Spleen (tissue), 3 donors: ENCODE measurements around the gene UROC1.

Experiments used
- POLR2A ChIP-seq, 3 donors: fragments of 450-650 bp; IDR thresholded peaks; one replicate each; pipeline ENCODE4 v1.5.1; 2017; ENCODE audit warnings: antibody characterized with exemption in 3 of 3, mild to moderate bottlenecking in 1 of 3
- POLR2AphosphoS5 ChIP-seq, 3 donors: sonication (generic); formaldehyde crosslinking; IDR thresholded peaks; one replicate each; pipeline ENCODE4 v1.5.1; 2017; ENCODE audit warnings: antibody characterized with exemption in 3 of 3

DNA sequence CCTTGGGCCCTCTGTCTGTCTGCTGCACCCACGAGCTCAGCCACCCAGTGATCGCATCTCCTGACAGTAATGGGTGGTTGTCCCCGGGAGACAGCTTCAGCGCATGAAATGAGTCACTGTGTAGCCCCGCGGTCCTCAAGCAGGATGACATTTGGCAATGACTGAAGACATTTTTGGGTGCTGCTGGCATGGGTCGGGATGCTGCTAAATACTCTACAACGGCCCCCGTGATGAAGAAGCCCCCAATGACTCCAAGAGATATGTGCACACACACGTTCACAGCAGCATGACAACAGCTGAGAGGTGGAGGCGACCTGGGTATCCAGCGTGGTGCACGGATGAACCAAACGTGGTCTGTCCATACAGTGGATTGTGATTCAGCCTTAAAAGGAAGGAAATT, 24.5 kb downstream of the UROC1 start:
- TF ChIP-seq POLR2AphosphoS5 (IDR thresholded peaks at IDR 0.05) = no peak
- TF ChIP-seq POLR2A (IDR thresholded peaks at IDR 0.05) = no peak
